Stimulated activated CD8-positive, alpha-beta memory T cell treated with anti-CD3 and anti-CD28 coated beads, Interleukin-7, amount 100 ng/mL, for 48 hours (primary cell): ENCODE measurements around the gene SEC14L2.
A peak's percentile ranks its signal among the peaks of the same experiment; 100 is the strongest.

ENCODE experiments used
- DNase-seq, 2 donors: peaks; one replicate each; pipeline ENCODE4 v3.0.0-alpha.2; 2020; ENCODE audit warnings: low read depth in 1 of 2; ENCODE audit errors: extremely low read depth in 1 of 2

The SEC14L2 gene

GRCh38 chr22:30396871-30397655, at the start of gene SEC14L2:
Gene SEC14L2 (plus strand): TSS chr22:30397018. CDS start chr22:30397117, 99 bp downstream.
- DNase-seq: peak; percentile 51 to 54

GRCh38 chr22:30347255-30347892, 49.4 kb upstream of the SEC14L2 start:
- no peak for DNase-seq

- DNase-seq: no peak
These were observed 48.4 kb upstream of the SEC14L2 start for GRCh38 chr22:30348404-30348803.

GRCh38 chr22:30348809-30349208, 48.0 kb upstream of the SEC14L2 start:
- DNase-seq: no peak

GRCh38 chr22:30351226-30351625, 45.6 kb upstream of the SEC14L2 start:
- DNase-seq: no peak

DNA sequence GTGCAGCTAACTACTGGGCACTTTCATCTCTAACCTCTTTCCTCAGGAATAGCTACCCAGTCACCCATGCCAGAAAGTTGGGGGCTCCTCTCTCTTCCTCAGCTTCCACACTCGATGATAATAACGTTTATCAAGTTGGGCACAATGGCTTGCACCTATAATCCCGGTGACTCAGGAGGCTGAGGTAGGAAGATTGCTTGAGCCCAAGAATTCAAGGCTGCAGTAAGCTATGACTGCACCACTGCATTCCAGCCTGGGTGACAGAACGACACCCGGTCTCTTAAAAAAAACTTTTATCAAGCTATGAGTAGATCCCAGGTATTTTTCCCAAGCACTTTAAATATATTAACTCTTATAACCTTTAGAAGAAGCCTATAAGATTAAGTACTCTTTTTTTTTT, 42.2 kb upstream of the SEC14L2 start:
- no peak for DNase-seq

- peak; percentile 76 to 86 for DNase-seq
These were observed 40.2 kb upstream of the SEC14L2 start, which contains the start of the genes CCDC157 and SF3A1 for GRCh38 chr22:30356449-30357235. Gene CCDC157 (plus strand): TSS chr22:30357007. CDS start chr22:30366001, 8,994 bp downstream. Gene SF3A1 (minus strand): TSS chr22:30356894. CDS start chr22:30356792, 102 bp downstream.

DNA sequence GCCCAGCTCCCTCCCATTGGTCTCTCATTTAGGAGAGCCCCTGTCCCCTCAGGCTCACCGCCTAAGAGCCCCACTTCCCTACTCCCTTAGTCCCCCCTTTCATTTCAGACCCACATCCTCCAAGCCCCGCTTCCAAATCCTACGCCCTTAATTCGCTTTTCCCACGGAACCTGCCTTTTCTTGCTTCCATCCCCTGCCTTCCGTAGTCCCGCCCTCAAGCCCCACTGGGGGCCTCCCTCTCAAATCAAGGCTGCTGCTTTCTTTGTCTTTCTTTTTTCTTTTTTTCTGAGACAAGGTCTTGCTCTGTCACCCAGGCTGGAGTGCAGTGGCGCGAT, 39.6 kb upstream of the SEC14L2 start:
- no peak for DNase-seq

DNA sequence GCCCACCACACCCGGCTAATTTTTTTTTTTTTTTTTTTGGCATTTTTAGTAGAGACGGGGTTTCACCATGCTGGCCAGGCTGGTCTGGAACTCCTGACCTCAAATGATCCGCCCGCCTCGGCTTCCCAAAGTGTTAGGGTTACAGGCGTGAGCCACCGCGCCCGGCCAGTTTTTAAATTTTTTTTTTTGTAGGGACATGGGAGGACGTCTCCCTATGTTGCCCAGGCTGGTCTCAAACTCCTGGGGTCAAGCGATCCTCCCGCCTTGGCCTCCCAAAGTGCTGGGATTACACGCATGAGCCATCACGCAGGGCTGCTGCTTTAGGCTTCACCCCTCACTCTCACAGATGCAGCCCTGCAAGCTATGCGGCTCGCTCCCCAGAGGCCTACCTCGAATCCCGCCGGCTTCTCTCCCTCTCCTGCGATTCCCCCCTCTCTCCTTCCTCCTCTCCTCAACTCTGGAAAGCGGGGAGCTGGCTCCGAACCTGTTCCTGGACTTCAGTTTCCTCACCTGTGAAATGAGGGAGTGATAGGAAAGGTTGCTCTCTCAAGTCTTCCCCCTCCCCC, 39.1 kb upstream of the SEC14L2 start:
- DNase-seq: no peak

DNA sequence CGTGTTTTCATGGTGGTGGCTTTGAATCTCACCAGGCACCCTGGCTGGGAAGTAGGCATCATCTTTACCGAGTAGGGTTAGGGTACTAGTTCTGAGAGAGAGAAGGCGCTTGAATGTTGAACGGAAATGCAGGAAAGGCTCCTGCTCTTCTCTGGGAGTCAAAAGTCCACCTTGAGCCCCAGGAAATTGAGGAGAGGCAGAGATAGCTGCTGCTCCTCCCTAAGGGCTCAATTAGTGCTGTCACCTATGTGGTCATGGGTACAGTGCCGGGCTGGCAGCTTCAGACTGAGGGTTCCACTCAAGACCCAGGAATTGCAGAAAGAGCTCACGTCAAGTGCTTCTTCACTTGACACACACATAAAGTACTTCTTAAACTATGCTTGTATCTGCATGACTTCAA, 38.3 kb upstream of the SEC14L2 start:
- DNase-seq: no peak

DNA sequence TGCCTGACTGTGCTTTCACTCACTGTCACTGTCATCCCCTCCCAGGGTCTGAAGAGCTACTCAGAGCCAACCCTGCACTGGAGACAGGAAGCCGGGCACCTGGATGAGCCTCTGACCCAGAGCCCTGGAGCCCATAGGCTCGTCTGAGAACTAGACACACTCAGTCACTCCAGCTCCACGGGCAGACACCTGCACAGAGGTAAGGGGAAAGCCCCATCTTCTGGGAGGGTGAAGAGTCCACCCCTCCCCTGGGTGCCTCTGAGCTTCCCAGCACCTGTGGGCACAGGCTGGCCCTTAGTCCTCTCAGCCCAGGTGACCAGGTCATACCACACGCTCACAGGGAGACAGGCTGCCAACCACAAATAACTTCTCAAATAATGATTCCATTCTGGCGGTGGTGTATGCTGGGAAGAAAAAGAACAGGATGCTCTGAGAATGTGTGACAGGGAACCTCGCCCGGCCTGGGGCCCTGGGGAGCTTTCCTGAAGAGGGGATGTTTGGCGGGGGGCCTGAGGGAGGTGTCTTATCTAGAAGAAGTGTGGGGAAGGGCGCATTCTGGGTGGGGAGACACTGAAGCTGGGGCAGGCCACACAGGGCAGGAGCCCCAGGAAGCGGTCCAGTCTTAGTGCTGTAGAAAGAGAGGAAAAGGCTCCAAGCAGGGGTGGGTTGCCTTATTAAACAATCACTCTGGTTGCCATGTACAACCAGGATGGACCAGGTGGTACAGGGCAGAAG, 34.7 kb upstream of the SEC14L2 start:
- no peak for DNase-seq

DNA sequence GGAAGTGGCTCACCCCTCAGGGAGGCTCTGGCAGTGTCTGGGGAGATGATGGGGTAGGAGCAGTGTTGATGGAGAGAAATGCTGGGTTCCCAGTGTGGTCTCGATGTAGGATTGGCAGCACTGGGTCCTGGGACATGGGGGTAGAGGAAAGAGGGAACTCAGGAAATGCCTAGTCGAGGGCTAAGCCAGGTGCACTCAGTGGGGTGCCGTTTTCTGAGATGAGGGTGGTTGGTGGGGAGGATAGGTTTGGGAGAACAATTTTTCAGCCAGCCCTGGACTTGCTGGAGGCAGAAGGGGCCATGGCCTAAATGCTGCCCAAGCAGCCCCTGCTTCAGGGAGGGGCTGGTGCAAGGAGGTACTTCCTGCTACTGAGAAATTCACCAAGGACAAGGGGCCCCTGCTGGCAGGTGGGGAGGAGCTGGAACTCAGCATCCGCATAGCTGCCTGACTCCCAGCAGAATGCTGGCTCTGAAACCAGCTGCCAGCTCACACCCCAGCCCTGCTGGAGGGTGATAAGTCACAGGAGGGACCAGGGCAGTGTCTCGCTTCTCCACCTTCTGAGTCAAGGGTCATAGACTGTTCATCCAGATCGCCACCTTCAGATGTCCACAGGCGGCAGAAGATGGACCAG, 34.1 kb upstream of the SEC14L2 start:
- no peak for DNase-seq

DNA sequence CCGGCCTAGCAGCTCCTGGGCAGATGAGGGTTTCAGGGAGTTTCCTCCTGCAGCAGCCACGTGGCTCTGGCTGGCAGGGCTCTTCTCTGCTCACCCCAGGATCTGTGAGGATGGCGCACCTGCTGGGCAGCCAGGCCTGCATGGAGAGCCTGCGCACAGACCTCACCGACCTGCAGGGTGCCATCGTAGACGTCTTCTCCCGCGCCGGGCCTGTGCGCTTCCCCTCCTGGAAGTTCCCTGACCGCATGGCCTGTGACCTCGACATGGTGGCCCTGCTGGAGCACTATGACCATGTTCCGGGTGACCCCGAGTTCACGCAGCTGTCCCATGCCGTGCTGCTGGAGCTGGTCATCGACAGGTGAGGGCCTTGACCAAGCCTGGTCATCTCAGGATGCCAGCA, 30.9 kb upstream of the SEC14L2 start:
- no peak for DNase-seq

- no peak for DNase-seq
These were observed 28.4 kb upstream of the SEC14L2 start for GRCh38 chr22:30368420-30368819.

- DNase-seq: no peak
These were observed 26.1 kb upstream of the SEC14L2 start for GRCh38 chr22:30370641-30371230.

- no peak for DNase-seq
These were observed 25.5 kb upstream of the SEC14L2 start for GRCh38 chr22:30371321-30371720.

DNA sequence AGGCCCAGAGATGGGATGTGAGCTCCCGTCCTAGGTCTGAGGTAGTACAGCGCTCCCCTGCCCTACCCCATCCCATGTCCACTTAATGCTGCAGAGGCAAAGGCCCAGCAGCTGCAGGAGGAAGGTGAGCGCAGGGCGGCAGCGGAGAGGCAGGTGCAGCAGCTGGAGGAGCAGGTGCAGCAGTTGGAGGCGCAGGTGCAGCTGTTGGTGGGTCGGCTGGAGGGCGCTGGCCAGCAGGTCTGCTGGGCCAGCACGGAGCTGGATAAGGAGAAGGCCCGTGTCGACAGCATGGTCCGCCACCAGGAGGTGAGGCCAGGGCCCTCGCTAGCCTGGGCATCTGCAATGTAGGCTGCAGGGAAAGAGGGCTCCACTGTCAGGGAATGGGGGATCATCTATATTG, 24.8 kb upstream of the SEC14L2 start:
- DNase-seq: no peak

- no peak for DNase-seq
These were observed 23.9 kb upstream of the SEC14L2 start for GRCh38 chr22:30372915-30373314.
